Smooth muscle cell (in vitro differentiated cells): ENCODE data around the gene CCR4. TPM values are rescaled to one million over a fixed set of nuclear protein-coding genes. Genes with fewer than 3 reads are reported as not detected.
A peak's percentile ranks its signal among the peaks of the same experiment; 100 is the strongest.

Experiments used
- DNase-seq: peaks from one replicate; lab custom pipeline; 2025; ENCODE audit not compliant: unreplicated experiment; lab: John Stamatoyannopoulos, UW
- H2AFZ ChIP-seq: fragments of 200-600 bp; sonication (generic); 2 replicates; pipeline ENCODE4 v1.6.0; 2016; ENCODE audit warnings: antibody characterized with exemption, low read depth, mild to moderate bottlenecking
- H3F3A ChIP-seq: fragments of 200-600 bp; sonication (generic); 2 replicates; pipeline ENCODE4 v1.6.0; 2017; ENCODE audit warnings: antibody characterized with exemption, low read depth
- H3K27ac ChIP-seq: fragments of 200-600 bp; sonication (generic); 2 replicates; pipeline ENCODE4 v1.5.1; 2016; ENCODE audit warnings: low read depth, mild to moderate bottlenecking
- H3K27me3 ChIP-seq: fragments of 200-600 bp; sonication (generic); 2 replicates; pipeline ENCODE4 v1.6.1; 2016; ENCODE audit warnings: low read depth, mild to moderate bottlenecking
- H3K36me3 ChIP-seq: fragments of 200-600 bp; sonication (generic); 2 replicates; pipeline ENCODE4 v1.5.1; 2016; ENCODE audit warnings: low read depth
- H3K4me1 ChIP-seq: fragments of 200-600 bp; sonication (generic); 2 replicates; pipeline ENCODE4 v1.5.1; 2016; ENCODE audit warnings: low read depth
- H3K4me2 ChIP-seq: fragments of 200-600 bp; sonication (generic); 2 replicates; pipeline ENCODE4 v1.6.0; 2016; ENCODE audit warnings: mild to moderate bottlenecking
- H3K4me3 ChIP-seq: fragments of 200-600 bp; sonication (generic); 2 replicates; pipeline ENCODE4 v1.5.1; 2016; ENCODE audit warnings: mild to moderate bottlenecking
- H3K79me2 ChIP-seq: fragments of 200-600 bp; sonication (generic); 2 replicates; pipeline ENCODE4 v1.6.0; 2016; ENCODE audit warnings: low read depth, mild to moderate bottlenecking
- H3K9ac ChIP-seq: fragments of 200-600 bp; sonication (generic); 2 replicates; pipeline ENCODE4 v1.6.0; 2016; ENCODE audit warnings: low read depth
- H3K9me3 ChIP-seq: fragments of 200-600 bp; sonication (generic); replicated peaks from 2 replicates; pipeline ENCODE4 v1.5.1; 2016; ENCODE audit warnings: low read depth
- H4K20me1 ChIP-seq: fragments of 200-600 bp; sonication (generic); 2 replicates; pipeline ENCODE4 v1.6.0; 2016; ENCODE audit warnings: low read depth
- WGBS: methylation state at CpG from one replicate; pipeline ENCODE4 v1.1.7; 2016; ENCODE audit warnings: low lambda C conversion rate; 5-methylcytosine and 5-hydroxymethylcytosine counted together
- polyA plus RNA-seq: library from polyadenylated mRNA; unstranded; fragments of >200 nt; fragmentation: Nextera tagmentation; extraction: Ambion mirVana; gene quantifications from 2 replicates; pipeline ENCODE4 v1.2.1, GENCODE V29; 2016
- total RNA-seq: library from RNA; depleted of rRNA; stranded (reverse); fragments of >200 nt; gene quantifications from 2 replicates; pipeline ENCODE4 v1.2.3, GENCODE V29; 2014
- TF ChIP-seq, protein P1 (sequence below): fragments of 200-600 bp; sonication (generic); IDR thresholded peaks from 2 replicates; pipeline ENCODE4 v1.5.1; 2017; ENCODE audit warnings: borderline replicate concordance, mild to moderate bottlenecking, antibody characterized with exemption; ENCODE audit not compliant: insufficient read depth, poor library complexity, severe bottlenecking

CCR4 gene
- total and polyA plus RNA-seq, 2 experiments from 2014 or later: not detected

- no peaks in the 10 kb centered on the region for H3K36me3 ChIP-seq
- H2AFZ ChIP-seq: no peak overlapping the region
- H3K9me3 ChIP-seq: no peaks in the 10 kb centered on the region
- H3K79me2 ChIP-seq: no peaks in the 10 kb centered on the region
- H3F3A ChIP-seq: no peaks in the 10 kb centered on the region
- no peak overlapping the region for H3K27ac ChIP-seq
- no peak overlapping the region for H3K9ac ChIP-seq
- DNase-seq: no peak
- no peak overlapping the region for H3K4me2 ChIP-seq
- H4K20me1 ChIP-seq: no peaks in the 10 kb centered on the region
- TF ChIP-seq, protein P1, sequence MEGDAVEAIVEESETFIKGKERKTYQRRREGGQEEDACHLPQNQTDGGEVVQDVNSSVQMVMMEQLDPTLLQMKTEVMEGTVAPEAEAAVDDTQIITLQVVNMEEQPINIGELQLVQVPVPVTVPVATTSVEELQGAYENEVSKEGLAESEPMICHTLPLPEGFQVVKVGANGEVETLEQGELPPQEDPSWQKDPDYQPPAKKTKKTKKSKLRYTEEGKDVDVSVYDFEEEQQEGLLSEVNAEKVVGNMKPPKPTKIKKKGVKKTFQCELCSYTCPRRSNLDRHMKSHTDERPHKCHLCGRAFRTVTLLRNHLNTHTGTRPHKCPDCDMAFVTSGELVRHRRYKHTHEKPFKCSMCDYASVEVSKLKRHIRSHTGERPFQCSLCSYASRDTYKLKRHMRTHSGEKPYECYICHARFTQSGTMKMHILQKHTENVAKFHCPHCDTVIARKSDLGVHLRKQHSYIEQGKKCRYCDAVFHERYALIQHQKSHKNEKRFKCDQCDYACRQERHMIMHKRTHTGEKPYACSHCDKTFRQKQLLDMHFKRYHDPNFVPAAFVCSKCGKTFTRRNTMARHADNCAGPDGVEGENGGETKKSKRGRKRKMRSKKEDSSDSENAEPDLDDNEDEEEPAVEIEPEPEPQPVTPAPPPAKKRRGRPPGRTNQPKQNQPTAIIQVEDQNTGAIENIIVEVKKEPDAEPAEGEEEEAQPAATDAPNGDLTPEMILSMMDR: no peak
- H3K4me3 ChIP-seq: no peak overlapping the region
- no peaks in the 10 kb centered on the region for H3K4me1 ChIP-seq
- no peaks in the 10 kb centered on the region for H3K27me3 ChIP-seq
- 94% methylated on average over 6 of the region's 6 CpGs for WGBS
Observed at GRCh38 chr3:32989171-32989570, 37.7 kb downstream of the CCR4 start.

DNA sequence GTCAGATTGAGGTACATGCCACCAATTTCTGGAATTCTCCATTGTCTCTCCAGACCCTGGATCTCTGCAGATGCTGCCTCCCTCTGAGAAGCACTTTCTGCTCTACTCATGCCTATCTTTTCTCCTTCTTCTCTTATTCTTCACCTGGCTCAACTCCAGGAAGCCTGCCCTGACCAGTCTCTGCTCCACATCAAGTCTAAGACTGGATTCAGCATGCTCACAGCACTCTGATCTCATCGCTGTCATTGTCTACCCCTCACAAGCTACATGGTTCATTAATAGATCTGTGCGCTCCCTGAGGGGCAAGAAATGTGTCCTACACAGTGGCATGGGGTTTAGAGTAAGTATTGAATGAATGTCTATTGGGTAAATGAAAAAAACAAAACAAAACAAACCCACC lies 38.7 kb downstream of the CCR4 start:
- Histone ChIP-seq H3K36me3 (no peaks in the 10 kb centered on the region), H3K4me2 (no peak overlapping the region), H3K4me1 (no peaks in the 10 kb centered on the region), H3K4me3 (no peak overlapping the region), H3K27ac (no peak overlapping the region), H3K9ac (no peak overlapping the region), H2AFZ (no peak overlapping the region), H4K20me1 (no peaks in the 10 kb centered on the region), H3F3A (no peaks in the 10 kb centered on the region), H3K9me3 (no peaks in the 10 kb centered on the region), H3K27me3 (no peaks in the 10 kb centered on the region), H3K79me2 (no peaks in the 10 kb centered on the region)
- TF ChIP-seq, protein P1: no peak
- no peak for DNase-seq
- 97% methylated on average over 2 of the region's 2 CpGs for WGBS

DNA sequence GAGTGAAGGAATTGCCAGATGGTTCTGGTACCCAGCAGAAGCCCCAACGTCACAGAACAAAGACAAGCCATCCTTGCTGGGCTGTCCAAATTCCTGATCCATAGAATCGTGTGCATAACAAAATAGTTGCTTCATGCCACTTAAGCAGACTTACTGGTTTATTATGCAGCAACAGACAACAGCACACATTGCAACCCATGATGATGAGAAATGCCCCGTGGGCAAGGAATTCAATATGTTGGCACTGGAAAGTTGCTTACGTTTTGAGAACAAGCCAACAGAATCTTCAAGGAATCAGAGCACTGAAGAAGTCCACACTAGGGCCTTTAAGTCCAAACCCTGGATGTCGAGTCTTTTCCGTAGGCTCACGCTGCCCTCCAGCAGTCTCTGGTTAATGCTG lies 40.3 kb downstream of the CCR4 start:
- H2AFZ ChIP-seq: no peak overlapping the region
- H3K4me2 ChIP-seq: no peak overlapping the region
- no peaks in the 10 kb centered on the region for H3K9me3 ChIP-seq
- no peaks in the 10 kb centered on the region for H4K20me1 ChIP-seq
- H3K27me3 ChIP-seq: no peaks in the 10 kb centered on the region
- H3K4me3 ChIP-seq: no peak overlapping the region
- TF ChIP-seq, protein P1: no peak
- H3K27ac ChIP-seq: peak overlapping the region; percentile 42
- H3F3A ChIP-seq: no peaks in the 10 kb centered on the region
- 92% methylated on average over 7 of the region's 7 CpGs for WGBS
- DNase-seq: no peak
- H3K9ac ChIP-seq: no peak overlapping the region
- no peaks in the 10 kb centered on the region for H3K79me2 ChIP-seq
- H3K36me3 ChIP-seq: no peaks in the 10 kb centered on the region
- H3K4me1 ChIP-seq: no peaks in the 10 kb centered on the region

DNA sequence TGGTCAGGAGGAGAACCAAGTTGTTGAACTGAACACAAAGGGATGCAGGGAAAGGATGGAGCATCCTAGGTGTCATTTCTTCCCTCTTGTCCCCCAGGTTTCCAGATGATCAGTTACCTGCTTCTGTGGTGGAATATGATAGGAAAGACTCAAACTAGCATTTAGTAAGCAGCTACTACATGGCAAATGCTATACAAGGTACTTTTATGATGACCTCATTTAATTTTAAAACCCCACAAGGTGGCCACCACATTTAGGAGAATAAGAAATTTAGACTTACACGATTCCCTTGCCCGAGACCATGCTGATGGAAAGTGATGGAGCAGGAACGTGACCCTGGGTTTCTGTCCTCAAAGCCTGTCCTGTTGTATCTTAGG lies 40.9 kb downstream of the CCR4 start:
- 75% methylated on average over 3 of the region's 3 CpGs for WGBS
- no peak overlapping the region for H2AFZ ChIP-seq
- no peak overlapping the region for H3K4me3 ChIP-seq
- no peaks in the 10 kb centered on the region for H3F3A ChIP-seq
- H3K27me3 ChIP-seq: no peaks in the 10 kb centered on the region
- H3K9ac ChIP-seq: peak overlapping the region; percentile 13
- no peak for DNase-seq
- no peaks in the 10 kb centered on the region for H4K20me1 ChIP-seq
- H3K4me2 ChIP-seq: no peak overlapping the region
- H3K79me2 ChIP-seq: no peaks in the 10 kb centered on the region
- TF ChIP-seq, protein P1: no peak
- no peaks in the 10 kb centered on the region for H3K9me3 ChIP-seq
- no peaks in the 10 kb centered on the region for H3K36me3 ChIP-seq
- no peaks in the 10 kb centered on the region for H3K4me1 ChIP-seq
- peak overlapping the region; percentile 42 for H3K27ac ChIP-seq
